HEK293 (cell line): ENCODE data around the gene NIPSNAP2.
"Not testable (repeated sequence)": the region's sequence is repeated elsewhere in the genome, so short reads cannot be mapped to it uniquely, and the experiment has no call there.

Source experiments
- CTCF ChIA-PET: fragments of 350-600 bp; formaldehyde crosslinking; extraction: SDS; loops from one replicate; lab custom pipeline; 2021; ENCODE audit warnings: antibody characterized with exemption; lab: Yijun Ruan, JAX
- POLR2A ChIA-PET: fragments of 300-600 bp; formaldehyde crosslinking; extraction: SDS; loops from one replicate; lab custom pipeline; 2020; ENCODE audit warnings: antibody characterized with exemption, inconsistent platforms; lab: Yijun Ruan, JAX
- H3K27ac ChIP-seq: fragments of 200-500 bp; sonication (Bioruptor generic); 2 replicates; pipeline ENCODE4 v1.5.1; 2014; ENCODE audit warnings: low read depth, low read length, control low read depth, inconsistent platforms; ENCODE audit errors: extremely low read depth
- H3K36me3 ChIP-seq, 2 experiments: fragments of 200-500 bp in 1 of 2; sonication (Bioruptor generic) in 1 of 2; 1 replicate in 1 of 2; 2 replicates in 1 of 2; pipeline ENCODE4 v1.5.1; 2014 to 2017; ENCODE audit warnings: inconsistent platforms in 2 of 2, low read length in 2 of 2; ENCODE audit not compliant: control insufficient read depth in 2 of 2, insufficient read depth in 1 of 2
- H3K4me1 ChIP-seq: fragments of 200-500 bp; sonication (Bioruptor generic); 2 replicates; pipeline ENCODE4 v1.5.1; 2014; ENCODE audit warnings: mild to moderate bottlenecking, low read length, inconsistent platforms; ENCODE audit not compliant: control insufficient read depth, insufficient read depth
- H3K4me3 ChIP-seq: 2 replicates; pipeline ENCODE4 v1.5.1; 2011; ENCODE audit warnings: low read depth, mild to moderate bottlenecking, control low read depth, low read length, moderate library complexity
- H3K9me3 ChIP-seq: fragments of 200-500 bp; sonication (Bioruptor generic); 2 replicates; pipeline ENCODE4 v1.5.1; 2014; ENCODE audit warnings: low read depth, low read length, inconsistent platforms; ENCODE audit not compliant: control insufficient read depth, insufficient read depth
- GFI1B ChIP-seq: fragments of 450-650 bp; formaldehyde crosslinking; IDR thresholded peaks from 2 replicates; pipeline ENCODE4 v1.5.1; 2016; ENCODE audit warnings: missing biosample characterization, missing genetic modification characterization
- INSM2 ChIP-seq: fragments of 450-650 bp; formaldehyde crosslinking; IDR thresholded peaks from 2 replicates; pipeline ENCODE4 v1.5.1; 2016; ENCODE audit warnings: missing biosample characterization, missing genetic modification characterization
- KLF10 ChIP-seq: fragments of 450-650 bp; IDR thresholded peaks from 2 replicates; pipeline ENCODE4 v1.5.1; 2018; ENCODE audit warnings: missing biosample characterization, mild to moderate bottlenecking, missing genetic modification characterization
- KLF16 ChIP-seq: fragments of 450-650 bp; formaldehyde crosslinking; IDR thresholded peaks from 2 replicates; pipeline ENCODE4 v1.5.1; 2017; ENCODE audit warnings: missing biosample characterization, missing genetic modification characterization
- KLF17 ChIP-seq: fragments of 450-650 bp; formaldehyde crosslinking; IDR thresholded peaks from 2 replicates; pipeline ENCODE4 v1.5.1; 2016; ENCODE audit warnings: missing biosample characterization, missing genetic modification characterization
- SP3 ChIP-seq: fragments of 450-650 bp; formaldehyde crosslinking; IDR thresholded peaks from 2 replicates; pipeline ENCODE4 v1.5.1; 2016; ENCODE audit warnings: missing biosample characterization, missing genetic modification characterization
- ZBTB1 ChIP-seq: fragments of 450-650 bp; formaldehyde crosslinking; IDR thresholded peaks from 2 replicates; pipeline ENCODE4 v1.5.1; 2016; ENCODE audit warnings: missing biosample characterization, missing genetic modification characterization
- ZBTB11 ChIP-seq: fragments of 450-650 bp; formaldehyde crosslinking; conservative IDR thresholded peaks from 2 replicates; pipeline ENCODE4 v1.5.1; 2016; ENCODE audit warnings: low read depth, missing biosample characterization, missing genetic modification characterization
- ZBTB7A ChIP-seq: fragments of 450-650 bp; formaldehyde crosslinking; IDR thresholded peaks from 2 replicates; pipeline ENCODE4 v1.5.1; 2016; ENCODE audit warnings: low read depth, missing biosample characterization, missing genetic modification characterization
- ZBTB8A ChIP-seq: fragments of 450-650 bp; formaldehyde crosslinking; IDR thresholded peaks from 2 replicates; pipeline ENCODE4 v1.5.1; 2016; ENCODE audit warnings: missing biosample characterization, missing genetic modification characterization
- ZFHX2 ChIP-seq: fragments of 450-650 bp; formaldehyde crosslinking; conservative IDR thresholded peaks from 2 replicates; pipeline ENCODE4 v1.5.1; 2016; ENCODE audit warnings: missing biosample characterization, missing genetic modification characterization
- ZFP37 ChIP-seq: fragments of 450-650 bp; formaldehyde crosslinking; IDR thresholded peaks from 2 replicates; pipeline ENCODE4 v1.5.1; 2016; ENCODE audit warnings: missing biosample characterization, missing genetic modification characterization
- ZNF112 ChIP-seq: fragments of 450-650 bp; formaldehyde crosslinking; IDR thresholded peaks from 2 replicates; pipeline ENCODE4 v1.5.0; 2017; ENCODE audit warnings: missing biosample characterization, missing genetic modification characterization
- ZNF18 ChIP-seq: fragments of 450-650 bp; formaldehyde crosslinking; IDR thresholded peaks from 2 replicates; pipeline ENCODE4 v1.5.1; 2016; ENCODE audit warnings: missing biosample characterization, missing genetic modification characterization
- ZNF19 ChIP-seq: fragments of 450-650 bp; formaldehyde crosslinking; IDR thresholded peaks from 2 replicates; pipeline ENCODE4; 2016; ENCODE audit warnings: missing biosample characterization, missing genetic modification characterization, low read depth
- ZNF274 ChIP-seq, 2 experiments: fragments of 200-500 bp in 1 of 2; fragments of 450-650 bp in 1 of 2; sonication (Bioruptor generic) in 1 of 2; formaldehyde crosslinking in 1 of 2; IDR thresholded peaks; 2 replicates each; pipeline versions ENCODE4 v1.5.1 to v1.6.1; 2014 to 2016; ENCODE audit warnings: borderline replicate concordance in 1 of 2, inconsistent platforms in 1 of 2, low read length in 1 of 2, missing biosample characterization in 1 of 2, missing genetic modification characterization in 1 of 2
- ZNF335 ChIP-seq: fragments of 450-650 bp; formaldehyde crosslinking; conservative IDR thresholded peaks from 2 replicates; pipeline ENCODE4 v1.5.1; 2016; ENCODE audit warnings: missing biosample characterization, missing genetic modification characterization
- ZNF404 ChIP-seq: fragments of 450-650 bp; formaldehyde crosslinking; IDR thresholded peaks from 2 replicates; pipeline ENCODE4 v1.5.1; 2017; ENCODE audit warnings: missing biosample characterization, missing genetic modification characterization
- ZNF449 ChIP-seq: fragments of 450-650 bp; formaldehyde crosslinking; IDR thresholded peaks from 2 replicates; pipeline ENCODE4 v1.5.1; 2017; ENCODE audit warnings: missing biosample characterization, mild to moderate bottlenecking, missing genetic modification characterization, moderate library complexity
- ZNF623 ChIP-seq: fragments of 450-650 bp; formaldehyde crosslinking; IDR thresholded peaks from 2 replicates; pipeline ENCODE4 v1.5.1; 2016; ENCODE audit warnings: missing biosample characterization, missing genetic modification characterization
- ZNF629 ChIP-seq: fragments of 450-650 bp; formaldehyde crosslinking; IDR thresholded peaks from 2 replicates; pipeline ENCODE4 v1.5.1; 2017; ENCODE audit warnings: missing biosample characterization, missing genetic modification characterization
- ZNF692 ChIP-seq: fragments of 450-650 bp; formaldehyde crosslinking; IDR thresholded peaks from 2 replicates; pipeline ENCODE4 v1.5.1; 2016; ENCODE audit warnings: missing biosample characterization, missing genetic modification characterization
- ZNF701 ChIP-seq: fragments of 450-650 bp; formaldehyde crosslinking; IDR thresholded peaks from 2 replicates; pipeline ENCODE4 v1.5.1; 2016; ENCODE audit warnings: missing biosample characterization, missing genetic modification characterization
- ZNF791 ChIP-seq: fragments of 450-650 bp; formaldehyde crosslinking; IDR thresholded peaks from 2 replicates; pipeline ENCODE4 v1.5.1; 2016; ENCODE audit warnings: missing biosample characterization, missing genetic modification characterization
- ZSCAN16 ChIP-seq: fragments of 450-650 bp; formaldehyde crosslinking; IDR thresholded peaks from 2 replicates; pipeline ENCODE4 v1.5.1; 2016; ENCODE audit warnings: missing biosample characterization, missing genetic modification characterization
- ZSCAN23 ChIP-seq: fragments of 450-650 bp; formaldehyde crosslinking; IDR thresholded peaks from 2 replicates; pipeline ENCODE4 v1.5.1; 2016; ENCODE audit warnings: missing biosample characterization, missing genetic modification characterization
- ZXDB ChIP-seq: fragments of 450-650 bp; formaldehyde crosslinking; IDR thresholded peaks from 2 replicates; pipeline ENCODE4 v1.5.1; 2016; ENCODE audit warnings: missing biosample characterization, missing genetic modification characterization

The NIPSNAP2 gene

GRCh38 chr7:55951637-55952351 lies 12.6 kb upstream of the NIPSNAP2 start, which contains the start of gene MRPS17 (continued):
- TF ChIP-seq ZBTB11 (tag by site-specific recombination) (no peak), ZBTB1 (tag by site-specific recombination) (no peak), ZNF112 (tag by site-specific recombination) (no peak), ZBTB8A (peak; percentile 22; the same call in 1 of the 2 replicates), KLF17 (tag by site-specific recombination) (no peak), ZFP37 (tag by site-specific recombination) (no peak), ZBTB7A (tag by site-specific recombination) (no peak), ZNF623 (tag by site-specific recombination) (no peak), ZNF692 (tag by site-specific recombination) (0 out of 2 replicates have a peak, but pooled peaks have one; percentile 30), KLF10 (tag by site-specific recombination) (no peak; the same call in 1 of the 2 replicates), SP3 (tag by site-specific recombination) (peak; percentile 65), GFI1B (no peak), ZNF274 (IDR thresholded peaks at IDR 0.05; ENCODE audit: low read length) (no peak), ZNF274 (tag by site-specific recombination; IDR thresholded peaks at IDR 0.05; ENCODE audit: borderline replicate concordance) (no peak), ZNF791 (tag by site-specific recombination) (no peak), ZNF701 (no peak), ZSCAN16 (0 out of 2 replicates have a peak, but pooled peaks have one; percentile 23), ZNF18 (tag by site-specific recombination) (no peak), ZNF404 (tag by site-specific recombination) (no peak), ZNF449 (tag by site-specific recombination) (no peak), ZXDB (tag by site-specific recombination) (peak; percentile 57; the same call in 1 of the 2 replicates), ZNF19 (tag by site-specific recombination) (no peak), ZNF335 (tag by site-specific recombination) (peak; percentile 80), INSM2 (tag by site-specific recombination) (no peak), ZFHX2 (peak; percentile 80), ZSCAN23 (tag by site-specific recombination) (no peak), ZNF629 (tag by site-specific recombination) (peak; percentile 82), KLF16 (tag by site-specific recombination) (peak; percentile 12)

- CTCF ChIA-PET, H3K4me1 ChIP-seq, H3K9me3 ChIP-seq, POLR2A ChIA-PET, H3K27ac ChIP-seq: not testable (repeated sequence)
- peaks cover 13 to 20% of the 10 kb centered on the region in 2 experiments; a peak in 2 of 3 replicates for H3K36me3 ChIP-seq
- H3K4me3 ChIP-seq: peak overlapping the region; percentile 80
Observed at GRCh38 chr7:55952352-55952671, 12.1 kb upstream of the NIPSNAP2 start.
